Naive B cell (primary cell): ENCODE data around the gene CACTIN. TPM values are rescaled to one million over a fixed set of nuclear protein-coding genes. Genes with fewer than 3 reads are reported as not detected.

Experiments used
- ATAC-seq, 2 donors: fragments of 150-1000 bp; cut with Tn5 transposase; 2 replicates each; pipeline ENCODE4 v1.10.0; 2021; ENCODE audit warnings: low read depth in 2 of 2, mild to moderate bottlenecking in 2 of 2, moderate library complexity in 2 of 2
- DNase-seq: peaks from one replicate; pipeline ENCODE4 v3.0.0; 2022
- H3K27ac Mint-ChIP-seq, 6 donors: one replicate each; pipeline ENCODE4 v1.8.0; 2020 to 2022; ENCODE audit warnings: mild to moderate bottlenecking in 6 of 6, mixed read lengths in 6 of 6, moderate library complexity in 5 of 6, inconsistent platforms in 2 of 6
- H3K27me3 Mint-ChIP-seq, 3 donors: one replicate each; pipeline ENCODE4 v1.8.0; 2021 to 2022; ENCODE audit warnings: mixed read lengths in 3 of 3, mild to moderate bottlenecking in 1 of 3
- H3K36me3 Mint-ChIP-seq, 2 donors: one replicate each; pipeline ENCODE4 v1.8.0; 2020 to 2022; ENCODE audit warnings: mixed read lengths in 2 of 2, inconsistent platforms in 1 of 2, mild to moderate bottlenecking in 1 of 2
- H3K4me1 Mint-ChIP-seq, 3 donors: one replicate each; pipeline ENCODE4 v1.8.0; 2020 to 2022; ENCODE audit warnings: mixed read lengths in 3 of 3, inconsistent platforms in 1 of 3, mild to moderate bottlenecking in 1 of 3, moderate library complexity in 1 of 3
- H3K4me3 Mint-ChIP-seq, 8 donors: one replicate each; pipeline ENCODE4 v1.8.0; 2020 to 2022; ENCODE audit warnings: mild to moderate bottlenecking in 8 of 8, mixed read lengths in 8 of 8, moderate library complexity in 8 of 8, inconsistent platforms in 2 of 8
- H3K9me3 Mint-ChIP-seq, 7 donors: one replicate each; pipeline ENCODE4 v1.8.0; 2020 to 2022; ENCODE audit warnings: mixed read lengths in 7 of 7, mild to moderate bottlenecking in 5 of 7, inconsistent platforms in 2 of 7, moderate library complexity in 1 of 7
- polyA plus RNA-seq, 6 donors: library from polyadenylated mRNA; unstranded; fragments of 300-500 nt; fragmentation: Illumina TruSeq; gene quantifications; one replicate each; pipeline ENCODE4 v1.2.3, GENCODE V29; 2021; ENCODE audit warnings: low read depth in 6 of 6

The CACTIN gene
- polyA plus RNA-seq, 6 donors from 2014 or later, result 2.7 to 15.4 (median 7.9) TPM

DNA sequence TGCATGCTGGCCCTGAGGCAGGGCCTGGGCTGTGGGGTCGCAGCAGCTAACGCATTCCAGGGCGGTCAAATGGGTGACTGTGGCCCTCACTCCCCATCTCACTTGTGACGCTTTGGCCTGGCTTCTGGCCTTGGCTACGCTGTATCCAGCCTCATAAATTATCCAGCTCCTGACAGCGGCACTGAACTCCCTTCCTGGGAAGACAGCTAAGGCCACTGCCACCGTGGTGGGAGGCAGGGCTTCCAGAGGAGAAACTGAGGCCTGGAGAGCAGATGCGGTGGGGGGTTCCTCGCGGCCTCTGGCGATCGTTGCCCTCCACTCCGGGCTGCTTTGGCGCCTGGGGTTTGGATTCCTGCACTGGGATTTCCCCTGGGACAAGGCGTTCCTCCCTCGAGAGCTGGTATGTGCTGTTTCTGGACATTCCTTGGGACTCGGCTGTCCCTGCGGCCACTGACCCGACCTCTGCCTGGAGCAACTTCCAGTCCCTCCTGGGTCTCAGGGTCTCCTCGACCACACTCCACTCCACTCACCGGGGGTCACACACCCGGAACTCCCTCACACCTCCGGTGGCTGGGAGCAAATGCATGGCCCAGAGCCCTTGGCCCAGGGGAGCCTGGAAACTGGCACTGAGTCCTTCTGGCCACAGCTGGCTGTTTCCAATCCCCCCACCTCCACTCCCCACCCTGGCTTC is 23.3 kb downstream of the CACTIN start:
- DNase-seq, result no peak
- no peaks in the 10 kb centered on the region for H3K36me3 Mint-ChIP-seq
- peaks cover 0 to 1% (median 0%) of the 10 kb centered on the region in 7 donors for H3K9me3 Mint-ChIP-seq
- H3K4me3 Mint-ChIP-seq, result peak overlapping the region in 1 of 8 donors; percentile 61
- H3K4me1 Mint-ChIP-seq, result peaks cover 12 to 14% (median 13%) of the 10 kb centered on the region in 3 donors
- no peaks in the 10 kb centered on the region for H3K27me3 Mint-ChIP-seq
- no peak for ATAC-seq
- peak overlapping the region in 1 of 6 donors; percentile 84 for H3K27ac Mint-ChIP-seq

DNA sequence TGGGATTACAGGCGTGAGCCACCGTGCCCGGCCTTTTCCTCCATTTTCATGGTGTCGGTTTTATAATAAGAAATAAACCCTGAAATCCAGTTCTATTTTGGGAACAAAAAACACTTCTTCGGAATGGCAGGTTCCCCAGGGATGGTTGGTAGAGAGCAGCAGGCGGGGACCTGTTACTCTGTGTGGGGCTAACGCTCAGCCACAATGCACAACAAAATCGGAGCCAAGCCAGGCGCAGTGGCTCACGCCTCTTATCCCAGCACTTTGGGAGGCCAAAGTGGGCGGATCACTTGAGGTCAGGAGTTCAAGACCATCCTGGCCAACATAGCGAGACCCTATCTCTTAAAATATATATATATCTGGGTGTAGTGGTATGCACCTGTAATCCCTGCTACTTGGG is 25.6 kb downstream of the CACTIN start:
- no peaks in the 10 kb centered on the region for H3K4me1 Mint-ChIP-seq
- ATAC-seq, result no peak
- no peak overlapping the region for H3K27ac Mint-ChIP-seq
- H3K36me3 Mint-ChIP-seq, result no peaks in the 10 kb centered on the region
- H3K4me3 Mint-ChIP-seq, result peak overlapping the region in 2 of 8 donors; percentile 20 to 41
- no peak for DNase-seq
- peaks cover 0 to 1% (median 0%) of the 10 kb centered on the region in 7 donors for H3K9me3 Mint-ChIP-seq
- H3K27me3 Mint-ChIP-seq, result no peaks in the 10 kb centered on the region

DNA sequence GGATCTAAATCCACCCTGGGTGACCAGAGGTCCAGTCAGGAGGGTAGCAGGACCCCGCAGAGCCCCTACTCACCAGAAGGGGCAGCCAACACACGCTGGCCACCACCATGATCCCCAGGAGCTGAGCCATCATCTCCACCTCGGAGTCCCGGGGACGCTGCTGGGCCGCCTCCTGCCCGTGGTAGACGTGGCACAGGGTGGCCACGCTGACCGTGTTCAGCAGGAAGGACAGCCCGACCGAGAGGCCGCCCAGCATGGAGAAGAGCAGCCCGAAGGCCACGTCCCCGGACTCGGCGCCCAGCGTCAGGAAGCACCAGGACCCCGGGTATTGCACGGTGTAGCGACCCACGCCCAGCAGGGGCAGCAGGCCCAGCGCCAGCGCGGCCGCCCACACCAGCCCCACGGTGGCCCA is 26.8 kb downstream of the CACTIN start:
- DNase-seq (no peak), ATAC-seq (no peak)
- no peak overlapping the region for H3K4me3 Mint-ChIP-seq
- H3K4me1 Mint-ChIP-seq, result no peaks in the 10 kb centered on the region
- no peaks in the 10 kb centered on the region for H3K36me3 Mint-ChIP-seq
- H3K9me3 Mint-ChIP-seq, result peaks cover 0 to 1% (median 0%) of the 10 kb centered on the region in 7 donors
- no peaks in the 10 kb centered on the region for H3K27me3 Mint-ChIP-seq
- H3K27ac Mint-ChIP-seq, result no peak overlapping the region

DNA sequence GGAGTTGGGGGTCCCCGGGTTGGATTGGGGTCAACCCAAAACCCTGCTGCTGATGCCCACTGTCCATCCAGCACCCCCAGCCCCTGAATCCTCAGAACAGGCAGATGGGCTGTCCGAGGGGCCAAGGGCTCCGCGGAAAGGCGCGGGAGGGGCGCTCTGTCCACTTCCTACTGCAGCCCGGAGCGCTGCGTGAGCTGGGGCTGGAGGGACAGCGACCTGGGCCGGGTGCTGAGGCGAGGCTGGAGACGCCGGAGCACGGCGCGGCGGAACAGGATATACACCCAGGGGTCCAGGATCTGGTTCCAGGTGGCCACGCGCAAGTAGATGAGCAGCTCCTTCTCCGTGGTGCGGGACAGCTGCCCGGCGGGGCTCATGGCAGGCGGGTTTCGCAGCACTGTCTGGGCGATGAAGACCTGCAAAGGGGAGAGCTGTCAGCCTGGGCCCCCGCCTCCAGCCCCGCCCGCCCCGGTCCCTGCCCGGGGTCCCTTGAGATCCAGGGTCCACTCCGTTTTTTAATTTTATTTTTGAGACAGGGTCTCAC is 31.0 kb downstream of the CACTIN start:
- H3K9me3 Mint-ChIP-seq, result peaks cover 0 to 1% (median 0%) of the 10 kb centered on the region in 7 donors
- H3K4me3 Mint-ChIP-seq, result no peak overlapping the region
- no peaks in the 10 kb centered on the region for H3K27me3 Mint-ChIP-seq
- no peak overlapping the region for H3K27ac Mint-ChIP-seq
- no peaks in the 10 kb centered on the region for H3K36me3 Mint-ChIP-seq
- ATAC-seq, result no peak
- peaks cover 0 to 2% (median 0%) of the 10 kb centered on the region in 3 donors for H3K4me1 Mint-ChIP-seq
- no peak for DNase-seq

DNA sequence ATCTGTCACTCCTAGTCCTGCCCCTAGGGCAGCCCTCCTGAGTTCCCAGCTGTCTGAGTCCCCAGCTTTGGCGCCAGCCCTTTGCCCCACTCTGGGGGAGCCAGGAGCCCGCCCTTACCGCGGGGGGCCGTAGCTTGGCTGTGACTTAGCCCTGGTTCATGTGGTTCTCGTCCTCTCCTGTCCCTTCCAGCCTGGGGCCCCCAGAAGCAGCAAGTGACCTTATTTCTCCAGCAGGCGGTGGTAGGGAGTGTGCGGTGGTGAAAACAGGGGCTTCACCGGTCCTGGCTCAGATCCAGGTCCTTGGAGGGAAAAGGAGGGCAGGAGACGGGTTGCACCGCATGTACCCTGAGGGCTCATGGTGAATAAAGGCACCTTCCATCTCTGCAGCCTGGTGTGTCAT is 33.4 kb downstream of the CACTIN start:
- Mint-ChIP-seq H3K4me1 (peaks cover 0 to 2% (median 0%) of the 10 kb centered on the region in 3 donors), H3K27ac (peak overlapping the region in 1 of 6 donors; percentile 25), H3K9me3 (no peaks in the 10 kb centered on the region), H3K36me3 (no peaks in the 10 kb centered on the region), H3K27me3 (no peaks in the 10 kb centered on the region), H3K4me3 (no peak overlapping the region)
- ATAC-seq (no peak), DNase-seq (no peak)

DNA sequence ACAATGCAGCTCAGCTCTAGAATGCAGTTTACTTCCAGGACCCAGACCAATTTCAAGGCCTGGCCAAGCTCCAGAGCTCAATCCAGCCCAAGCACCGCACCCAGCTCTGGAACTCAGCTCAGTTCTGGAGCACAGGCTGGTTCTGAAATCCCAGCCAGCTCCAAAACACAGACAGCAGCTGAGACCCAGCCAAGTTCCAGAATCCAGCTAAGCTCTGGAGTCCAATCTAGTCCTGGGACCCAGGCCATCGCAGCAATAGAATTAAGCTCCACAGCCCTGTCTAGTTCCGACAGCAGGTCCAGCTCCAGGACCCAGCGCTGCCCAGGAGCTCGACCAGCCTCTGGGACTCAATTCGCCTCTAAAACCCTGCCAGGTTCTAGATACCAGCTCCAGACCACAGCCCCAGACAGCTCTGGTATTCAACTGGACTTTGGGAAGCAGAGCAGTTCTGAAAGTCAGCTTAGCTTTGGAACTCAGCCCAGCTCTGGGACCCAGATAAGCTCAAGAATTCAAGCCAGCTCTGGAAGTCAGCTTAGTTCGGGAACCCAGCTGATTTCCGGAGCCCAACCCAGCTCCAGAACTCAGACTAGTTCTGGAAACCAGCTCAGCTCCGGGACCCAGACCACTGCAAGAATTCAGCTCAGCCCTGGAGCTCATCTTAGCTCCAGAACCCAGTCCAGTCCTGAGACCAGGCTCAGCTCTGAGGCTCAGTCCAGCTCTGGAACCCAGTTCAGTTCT is 34.5 kb downstream of the CACTIN start:
- no peaks in the 10 kb centered on the region for H3K27me3 Mint-ChIP-seq
- H3K4me1 Mint-ChIP-seq, result peaks cover 0 to 2% (median 0%) of the 10 kb centered on the region in 3 donors
- DNase-seq (no peak), ATAC-seq (no peak)
- H3K9me3 Mint-ChIP-seq, result no peaks in the 10 kb centered on the region
- H3K27ac Mint-ChIP-seq, result peak overlapping the region in 1 of 6 donors; percentile 63
- H3K4me3 Mint-ChIP-seq, result no peak overlapping the region
- H3K36me3 Mint-ChIP-seq, result no peaks in the 10 kb centered on the region

DNA sequence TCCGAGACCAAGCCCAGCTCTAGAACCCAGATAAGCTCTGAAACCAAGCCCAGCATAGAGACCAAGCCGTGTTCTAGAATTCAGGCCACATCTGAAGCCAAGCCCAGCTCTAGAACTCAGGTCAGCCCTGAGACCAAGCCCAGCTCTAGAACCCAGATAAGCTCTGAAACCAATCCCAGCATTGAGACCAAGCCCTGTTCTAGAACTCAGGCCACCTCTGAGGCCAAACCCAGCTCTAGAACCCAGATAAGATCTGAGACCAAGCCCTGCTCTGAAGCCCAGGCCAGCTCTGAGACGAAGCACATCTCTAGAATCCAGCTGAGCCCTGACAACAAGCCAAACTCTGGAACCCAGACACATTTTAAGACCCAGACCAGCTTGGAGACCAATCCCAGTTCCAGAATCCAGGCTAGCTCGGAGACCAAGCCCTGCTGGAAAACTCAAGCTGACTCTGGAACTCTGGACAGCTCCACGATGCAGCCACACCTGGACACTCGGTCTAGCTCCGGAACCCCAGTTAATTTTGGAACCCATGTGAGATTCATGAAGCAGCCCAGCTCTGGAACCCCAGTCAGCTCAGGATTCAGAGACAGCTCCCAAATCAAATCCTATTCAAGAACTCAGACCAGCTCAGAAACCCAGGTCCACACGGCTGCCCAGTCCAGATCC is 35.5 kb downstream of the CACTIN start:
- no peaks in the 10 kb centered on the region for H3K27me3 Mint-ChIP-seq
- peak overlapping the region in 2 of 6 donors; percentile 15 to 63 for H3K27ac Mint-ChIP-seq
- H3K4me3 Mint-ChIP-seq, result peak overlapping the region in 1 of 8 donors; percentile 16
- H3K36me3 Mint-ChIP-seq, result no peaks in the 10 kb centered on the region
- ATAC-seq, result no peak
- H3K9me3 Mint-ChIP-seq, result no peaks in the 10 kb centered on the region
- H3K4me1 Mint-ChIP-seq, result peaks cover 0 to 2% (median 2%) of the 10 kb centered on the region in 3 donors
- DNase-seq, result no peak

DNA sequence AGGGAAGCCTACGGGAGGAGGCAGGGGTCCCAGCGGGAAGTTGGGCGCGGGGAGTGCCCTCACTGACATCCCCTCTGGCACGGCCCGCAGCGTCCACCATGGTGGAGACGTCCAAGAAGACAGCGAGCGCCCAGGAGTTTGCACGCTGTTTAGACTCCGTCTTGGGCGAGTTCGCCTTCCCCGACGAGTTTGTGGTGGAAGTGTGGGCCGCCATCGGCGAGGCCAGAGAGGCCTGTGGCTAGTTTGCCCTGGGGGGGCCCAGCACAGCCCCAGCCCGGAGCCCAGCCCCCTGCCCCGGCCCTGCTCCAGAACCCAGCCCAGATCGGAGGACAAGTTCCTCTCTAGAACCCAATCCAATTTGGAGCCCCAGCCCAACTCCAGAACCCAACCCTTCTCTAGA is 36.6 kb downstream of the CACTIN start:
- Mint-ChIP-seq H3K27ac (no peak overlapping the region), H3K27me3 (no peaks in the 10 kb centered on the region), H3K9me3 (no peaks in the 10 kb centered on the region), H3K4me1 (peaks cover 0 to 6% (median 5%) of the 10 kb centered on the region in 3 donors), H3K4me3 (no peak overlapping the region), H3K36me3 (no peaks in the 10 kb centered on the region)
- DNase-seq, result no peak
- no peak for ATAC-seq

DNA sequence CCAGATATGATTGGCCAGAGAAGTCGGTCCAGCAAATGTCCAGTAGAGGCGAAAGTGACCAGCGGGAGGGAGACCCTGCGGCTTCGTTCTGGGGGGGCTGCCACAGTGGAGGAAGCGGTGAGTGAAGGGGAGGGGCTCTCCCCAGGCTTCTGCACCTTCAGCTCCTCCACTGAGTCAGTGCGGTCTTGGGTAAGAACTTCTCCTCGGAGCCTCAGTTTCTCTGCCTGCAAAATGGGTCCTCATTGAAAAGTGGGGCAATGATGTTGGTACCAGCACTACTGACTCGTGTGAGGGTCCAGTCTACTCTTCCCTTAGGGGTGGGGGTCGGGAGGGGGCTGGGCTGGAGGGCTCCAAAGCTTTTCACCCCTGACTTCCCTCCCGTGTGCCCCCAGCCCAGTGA is 37.2 kb downstream of the CACTIN start:
- Mint-ChIP-seq H3K36me3 (no peaks in the 10 kb centered on the region), H3K27ac (peak overlapping the region in 1 of 6 donors; percentile 61), H3K4me3 (no peak overlapping the region), H3K27me3 (no peaks in the 10 kb centered on the region), H3K4me1 (peaks cover 0 to 6% (median 5%) of the 10 kb centered on the region in 3 donors), H3K9me3 (no peaks in the 10 kb centered on the region)
- ATAC-seq (no peak), DNase-seq (no peak)

DNA sequence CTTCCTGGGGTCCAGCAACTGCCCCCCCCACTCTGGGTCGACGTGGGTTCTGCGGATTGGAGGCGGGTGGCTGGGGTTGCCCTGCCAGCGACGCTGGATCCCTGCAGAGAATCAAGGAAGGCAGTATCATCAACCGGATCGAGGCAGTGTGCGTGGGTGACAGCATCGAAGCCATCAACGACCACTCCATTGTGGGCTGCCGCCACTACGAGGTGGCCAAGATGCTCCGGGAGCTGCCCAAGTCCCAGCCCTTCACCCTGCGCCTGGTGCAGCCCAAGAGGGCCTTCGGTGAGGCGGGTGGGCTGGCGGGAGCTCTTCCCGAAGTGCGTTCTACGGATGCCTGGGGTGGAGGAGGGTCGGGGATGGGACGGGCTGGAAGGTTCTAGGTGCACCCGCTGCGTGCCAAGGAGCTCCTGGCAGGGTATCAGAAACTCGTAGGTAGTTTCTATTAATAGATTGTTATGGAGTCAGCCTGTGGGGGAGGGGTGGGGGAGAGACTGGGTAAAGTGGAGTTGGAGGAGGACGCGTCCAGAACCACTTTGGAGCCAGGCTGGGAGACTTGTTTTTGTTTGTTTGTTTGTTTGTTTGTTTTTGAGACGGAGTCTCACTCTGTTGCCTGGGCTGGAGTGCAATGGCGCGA is 39.8 kb downstream of the CACTIN start:
- ATAC-seq, result no peak
- Mint-ChIP-seq H3K4me3 (peak overlapping the region in 3 of 8 donors; percentile 22 to 58 (median 40)), H3K27ac (no peak overlapping the region)

DNA sequence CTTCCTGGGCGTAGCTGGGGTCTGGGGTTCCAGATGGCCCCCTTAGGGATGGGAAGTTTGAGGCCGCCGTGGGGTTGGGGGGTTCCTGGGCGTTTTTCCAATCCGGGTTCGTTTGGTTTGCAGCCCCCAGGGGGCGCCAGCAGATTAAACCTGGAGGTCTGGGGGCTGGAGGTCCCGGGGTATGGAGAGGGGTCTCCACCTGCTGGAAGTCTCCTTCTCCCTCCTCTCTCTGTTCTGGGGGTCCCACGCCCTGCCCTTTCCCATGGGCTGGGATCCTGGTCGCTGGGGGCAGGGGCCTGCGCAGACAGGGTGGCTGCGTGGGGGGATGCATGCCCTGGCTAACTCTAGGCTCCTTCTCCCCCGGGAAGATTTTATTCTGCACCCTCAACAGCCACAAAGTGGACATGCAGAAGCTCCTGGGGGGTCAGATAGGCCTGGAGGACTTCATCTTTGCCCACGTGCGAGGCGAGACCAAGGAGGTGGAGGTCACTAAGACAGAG is 40.4 kb downstream of the CACTIN start:
- DNase-seq (peak; percentile 49), ATAC-seq (peak; percentile 50 to 67)
- H3K4me1 Mint-ChIP-seq, result peaks cover 0 to 6% (median 2%) of the 10 kb centered on the region in 3 donors
- H3K27me3 Mint-ChIP-seq, result no peaks in the 10 kb centered on the region
- H3K4me3 Mint-ChIP-seq, result peak overlapping the region; percentile 21 to 75 (median 62)
- H3K9me3 Mint-ChIP-seq, result no peaks in the 10 kb centered on the region
- no peak overlapping the region for H3K27ac Mint-ChIP-seq
- no peaks in the 10 kb centered on the region for H3K36me3 Mint-ChIP-seq

More for the DNA sequence above, 39.8 kb downstream of the CACTIN start:
- no peak for DNase-seq
- H3K36me3 Mint-ChIP-seq, result no peaks in the 10 kb centered on the region
- no peaks in the 10 kb centered on the region for H3K27me3 Mint-ChIP-seq
- no peaks in the 10 kb centered on the region for H3K9me3 Mint-ChIP-seq
- H3K4me1 Mint-ChIP-seq, result peaks cover 0 to 6% (median 2%) of the 10 kb centered on the region in 3 donors

DNA sequence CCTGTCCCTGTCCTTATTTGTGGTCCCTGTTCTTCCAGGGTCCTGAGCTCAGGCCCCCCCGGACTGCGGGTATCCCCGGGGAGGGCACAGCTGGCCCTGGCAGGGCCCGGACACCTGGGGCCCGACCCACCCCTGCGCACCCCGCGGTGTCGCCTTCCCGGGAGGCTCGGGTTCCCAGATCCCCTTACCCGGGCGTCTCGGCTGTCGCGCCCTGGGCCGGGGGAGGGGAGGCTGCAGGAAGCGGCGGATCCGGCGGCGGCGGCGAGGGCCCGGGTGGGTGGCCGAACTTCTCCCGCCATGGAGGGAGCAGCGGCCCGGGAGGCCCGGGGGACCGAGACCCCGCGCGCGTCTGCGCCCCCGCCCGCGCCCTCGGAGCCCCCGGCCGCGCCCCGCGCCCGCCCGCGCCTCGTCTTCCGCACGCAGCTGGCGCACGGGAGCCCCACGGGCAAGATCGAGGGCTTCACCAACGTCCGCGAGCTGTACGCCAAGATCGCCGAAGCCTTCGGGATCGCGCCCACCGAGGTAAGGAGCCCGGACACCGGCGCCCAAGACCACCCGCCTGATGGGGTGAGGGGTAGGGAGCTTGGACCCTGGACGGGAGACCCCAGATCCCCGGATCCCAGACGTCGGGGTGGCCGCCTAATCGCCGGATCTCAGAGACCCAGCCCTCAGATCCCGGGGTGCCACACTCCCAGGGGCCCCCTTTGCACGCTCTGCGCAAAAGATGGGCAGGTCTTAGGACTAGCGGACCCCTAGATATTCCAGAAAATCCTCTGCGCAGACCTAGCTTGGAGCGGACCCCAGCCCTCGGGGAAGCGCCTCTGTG is 41.1 kb downstream of the CACTIN start, which contains the start of gene GIPC3:
TSS of gene GIPC3 (plus strand) at position 178 of the 826 bp plus-strand sequence. CDS start at position 298, 120 bp downstream.
- ATAC-seq, result peak; percentile 30 to 35
- Mint-ChIP-seq H3K4me3 (peak within 1 kb of the TSS; percentile 21 to 75 (median 62)), H3K27ac (no peak within 1 kb of the TSS), H3K36me3 (no peaks in the 10 kb centered on the region), H3K9me3 (no peaks in the 10 kb centered on the region), H3K4me1 (peaks cover 0 to 6% (median 2%) of the 10 kb centered on the region in 3 donors), H3K27me3 (no peaks in the 10 kb centered on the region)
- DNase-seq, result no peak
